Kidney epithelial cell (primary cell): Measurements from ENCODE around the gene ANKS1B. TPM values are rescaled to one million over a fixed set of nuclear protein-coding genes. Genes with fewer than 3 reads are reported as not detected.

Source experiments
- DNase-seq: peaks from one replicate; pipeline ENCODE4 v3.0.0-alpha.2; 2010; ENCODE audit warnings: low read depth
- H3K27me3 ChIP-seq: 2 replicates; pipeline ENCODE4 v1.6.0; 2011; ENCODE audit warnings: low read length; ENCODE audit not compliant: control insufficient read depth, insufficient read depth
- H3K36me3 ChIP-seq: 2 replicates; pipeline ENCODE4 v1.5.1; 2011; ENCODE audit warnings: low read length; ENCODE audit not compliant: control insufficient read depth, insufficient read depth
- H3K4me3 ChIP-seq: 2 replicates; pipeline ENCODE4 v1.5.1; 2011; ENCODE audit warnings: low read depth, mild to moderate bottlenecking, control low read depth, low read length
- CTCF ChIP-seq: IDR thresholded peaks from 2 replicates; pipeline ENCODE4 v1.5.1; 2011; ENCODE audit warnings: mild to moderate bottlenecking, moderate library complexity, low read length, control low read depth, inconsistent platforms; ENCODE audit not compliant: insufficient read depth, poor library complexity, severe bottlenecking
- total RNA-seq: library from RNA; depleted of rRNA; stranded (reverse); fragments of >200 nt; gene quantifications from 2 replicates; pipeline ENCODE4 v1.2.3, GENCODE V29; 2015

Gene ANKS1B
- total RNA-seq, 1 donor from 2014 or later = 0.13 TPM

- Histone ChIP-seq H3K27me3 (no peaks in the 10 kb centered on the region), H3K4me3 (no peak overlapping the region), H3K36me3 (no peaks in the 10 kb centered on the region)
- DNase-seq = no peak
- no peak for TF ChIP-seq CTCF
Observed at GRCh38 chr12:99745895-99746294, 238.8 kb downstream of the ANKS1B start.

- Histone ChIP-seq H3K4me3 (no peak overlapping the region), H3K27me3 (no peaks in the 10 kb centered on the region), H3K36me3 (no peaks in the 10 kb centered on the region)
- TF ChIP-seq CTCF = no peak
- no peak for DNase-seq
Observed at GRCh38 chr12:99745121-99745520, 239.6 kb downstream of the ANKS1B start.

GRCh38 chr12:99736760-99737269 is 247.9 kb downstream of the ANKS1B start:
- DNase-seq = no peak
- no peak for TF ChIP-seq CTCF
- Histone ChIP-seq H3K27me3 (no peaks in the 10 kb centered on the region), H3K36me3 (no peaks in the 10 kb centered on the region), H3K4me3 (no peak overlapping the region)

- TF ChIP-seq CTCF = no peak
- H3K36me3 ChIP-seq = no peaks in the 10 kb centered on the region
- H3K4me3 ChIP-seq = no peak overlapping the region
- DNase-seq = no peak
- no peaks in the 10 kb centered on the region for H3K27me3 ChIP-seq
Observed at GRCh38 chr12:99732131-99732530, 252.6 kb downstream of the ANKS1B start.

- H3K27me3 ChIP-seq = no peaks in the 10 kb centered on the region
- H3K36me3 ChIP-seq = no peaks in the 10 kb centered on the region
- TF ChIP-seq CTCF = no peak
- no peak for DNase-seq
- no peak overlapping the region for H3K4me3 ChIP-seq
Observed at GRCh38 chr12:99722690-99723486, 261.8 kb downstream of the ANKS1B start.
